Stimulated activated CD4-positive, alpha-beta T cell treated with anti-CD3 and anti-CD28 coated beads, TNF-alpha, amount 100 ng/mL, for 1 hour (primary cell): ENCODE data around the gene PNKP.
A peak's percentile ranks its signal among the peaks of the same experiment; 100 is the strongest.

Experiments
- DNase-seq, 3 donors: peaks; one replicate each; pipeline ENCODE4 v3.0.0-alpha.2; 2020; ENCODE audit warnings: low read depth in 3 of 3, low spot score in 1 of 3

Gene PNKP

DNA sequence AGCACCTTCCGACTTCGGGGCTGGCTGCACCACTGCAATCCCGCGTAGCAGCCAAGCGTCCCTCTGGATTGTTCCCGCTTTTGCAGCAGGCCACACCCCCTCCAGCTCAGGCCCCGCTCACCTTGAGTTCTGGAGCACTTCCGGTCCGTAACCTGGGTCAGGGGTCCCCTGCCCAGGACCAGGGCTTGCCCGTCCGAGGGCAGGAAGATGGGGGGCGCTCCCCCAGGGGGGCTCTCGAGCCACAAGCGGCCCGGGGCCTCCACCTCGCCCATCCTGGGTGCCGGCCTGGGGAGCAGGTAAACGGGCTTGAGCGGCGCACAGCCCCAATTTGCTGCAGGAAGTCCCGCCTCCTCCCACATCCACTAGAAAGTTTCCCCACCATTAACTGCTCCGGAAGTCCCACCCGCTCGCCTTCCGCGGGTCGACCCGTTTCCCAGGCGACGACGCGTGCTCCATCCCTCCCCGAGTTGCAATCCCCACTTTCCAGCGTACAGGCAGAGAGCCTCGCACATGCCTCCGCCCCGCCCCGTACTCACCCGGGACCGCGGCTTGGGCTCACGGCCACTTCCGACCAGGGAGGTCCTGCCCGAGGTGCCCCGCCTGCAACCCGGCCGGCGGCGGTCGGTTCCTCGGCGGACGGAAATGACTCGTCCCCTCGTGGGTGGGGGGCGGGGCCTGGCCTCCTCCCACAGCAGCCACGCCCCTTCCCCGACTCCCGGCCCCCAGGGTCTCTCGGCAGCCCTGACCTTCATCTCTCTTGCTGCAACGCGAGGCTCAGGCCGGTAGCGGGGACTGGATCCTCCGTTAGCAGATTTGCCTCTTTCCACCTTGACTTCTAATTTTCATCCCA, at the start of gene PNKP:
TSS of gene PNKP (minus strand) at position 644 of the 850 bp plus-strand sequence. CDS start at position 272, 372 bp downstream.
- peak; percentile 46 to 95 (median 63) for DNase-seq

DNA sequence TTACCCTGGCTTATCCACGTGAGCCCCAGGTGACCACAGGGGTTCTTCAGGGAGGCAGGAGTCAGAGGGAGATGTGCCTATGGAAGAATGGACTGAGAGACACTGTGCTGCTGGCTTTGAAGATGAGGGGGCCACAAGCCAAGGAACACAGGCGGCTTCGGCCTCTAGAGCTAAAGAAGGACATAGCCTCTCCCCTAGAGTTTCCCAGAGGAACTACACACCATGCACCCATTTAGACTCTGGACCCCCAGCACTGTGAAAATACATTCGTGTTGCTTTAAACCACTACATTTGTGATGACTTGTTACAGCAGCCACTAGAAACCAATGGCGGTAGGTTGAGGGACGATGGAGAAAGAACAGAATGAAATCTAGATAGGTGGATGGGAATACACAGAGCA, 47.9 kb upstream of the PNKP start:
- no peak for DNase-seq

DNA sequence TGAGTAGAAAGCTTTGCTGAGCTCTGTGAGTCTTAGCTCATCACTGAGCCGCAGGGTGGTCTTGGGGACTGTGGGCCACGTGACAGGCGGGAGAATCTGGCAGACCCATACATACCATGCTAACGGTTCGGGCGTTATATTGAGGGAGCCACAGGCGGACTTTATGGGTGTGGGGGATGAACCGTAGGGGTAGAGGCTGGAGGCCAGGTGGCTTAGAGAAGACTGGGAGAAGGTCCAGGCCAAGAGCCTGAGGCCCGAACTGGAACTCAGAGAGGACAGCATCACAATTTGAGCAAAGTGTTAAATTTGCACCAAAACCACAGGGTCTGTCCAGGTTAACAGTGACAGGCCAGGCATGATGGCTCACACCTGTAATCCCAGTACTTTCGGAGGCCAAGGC, 46.3 kb upstream of the PNKP start:
- DNase-seq, result no peak

DNA sequence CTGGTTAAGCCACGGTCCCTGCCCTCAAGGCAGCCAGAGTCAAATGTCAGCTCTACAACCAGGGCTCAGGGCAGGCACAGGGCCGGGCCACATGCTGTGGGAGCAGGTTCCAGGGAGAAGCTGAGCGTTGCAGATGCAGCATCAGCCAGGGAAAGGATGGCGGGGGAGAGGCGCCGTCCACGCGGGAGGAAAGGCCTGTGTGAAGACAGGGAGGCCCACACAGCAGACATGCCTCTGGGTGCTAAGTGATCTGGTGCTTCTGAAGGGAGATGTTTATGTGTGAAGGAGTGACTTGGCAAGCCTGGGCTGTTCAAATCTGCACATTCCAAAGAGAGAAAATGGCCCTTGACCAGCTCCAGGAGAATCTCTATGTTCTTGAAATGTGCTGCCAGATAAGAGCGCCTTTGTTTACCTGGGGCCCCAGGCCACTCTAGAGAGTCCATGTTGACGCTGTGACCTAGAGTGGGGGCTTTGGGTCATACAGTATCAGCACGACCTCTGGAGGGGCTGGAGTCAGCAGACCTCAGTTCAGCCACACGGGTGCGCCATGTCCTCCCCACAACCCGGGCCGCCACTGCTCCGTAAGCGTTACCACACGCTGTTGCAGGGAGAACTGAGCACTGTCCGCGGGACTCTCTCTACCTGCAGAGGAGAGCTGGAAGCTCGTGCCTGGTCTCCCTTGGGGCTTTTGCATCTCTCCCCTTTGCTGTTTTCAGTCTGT, 45.7 kb upstream of the PNKP start:
- no peak for DNase-seq

DNA sequence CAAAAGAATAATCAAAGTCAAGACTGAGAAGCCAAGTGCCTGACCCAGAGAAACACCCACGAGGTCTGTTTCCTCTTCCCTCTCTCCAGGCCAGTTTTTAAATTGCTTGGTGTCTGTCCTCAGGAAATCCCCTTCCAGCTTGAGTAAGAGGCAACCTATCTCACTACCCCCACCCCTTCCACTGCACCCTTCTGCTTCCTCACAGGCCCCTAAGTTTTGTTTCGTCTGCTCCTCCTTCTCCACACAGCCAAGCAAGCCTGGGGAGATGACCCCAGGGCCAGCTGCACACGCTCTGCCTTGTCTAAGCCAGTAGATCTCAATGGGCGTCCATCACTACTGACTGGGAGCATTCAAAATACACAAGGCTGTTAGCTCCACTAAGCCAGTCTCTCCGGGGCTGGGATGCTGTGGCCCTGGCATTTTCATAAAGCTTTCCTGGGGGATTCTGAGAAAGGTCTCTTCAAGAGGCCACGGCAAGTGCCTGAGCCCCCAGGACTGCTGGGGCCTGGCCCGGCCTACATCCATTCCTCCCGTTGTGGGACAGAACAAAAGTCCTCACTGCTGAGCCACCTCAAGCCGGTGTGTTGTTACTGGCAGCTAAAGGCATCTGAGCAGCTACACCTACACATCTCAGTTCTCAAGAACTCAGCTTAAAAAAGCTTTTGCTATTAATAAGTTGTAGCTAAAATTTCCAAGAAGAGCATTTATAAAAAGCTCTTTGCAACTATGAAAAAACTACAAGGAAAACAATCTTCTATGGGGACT, 44.2 kb upstream of the PNKP start:
- DNase-seq, result no peak

DNA sequence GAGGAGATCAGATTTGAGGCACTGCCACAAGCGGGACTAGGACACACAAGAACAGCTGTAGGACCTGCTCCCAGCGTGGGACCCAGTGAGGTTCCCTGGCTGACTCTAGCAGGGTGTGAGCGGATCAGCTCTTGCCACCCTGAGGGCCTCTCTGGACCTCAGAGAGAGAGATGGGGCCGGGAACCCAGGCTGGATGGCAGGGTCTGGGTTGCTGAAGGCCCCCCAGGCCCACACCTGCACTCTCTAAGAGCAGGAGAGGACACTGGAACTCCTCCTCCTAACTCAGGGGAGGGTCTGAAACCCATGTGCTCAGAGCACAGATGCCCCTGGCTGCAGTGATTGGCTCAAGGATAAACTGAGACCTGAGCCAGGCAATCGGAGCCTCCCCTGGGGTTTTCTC, 42.8 kb upstream of the PNKP start:
- DNase-seq, result no peak

DNA sequence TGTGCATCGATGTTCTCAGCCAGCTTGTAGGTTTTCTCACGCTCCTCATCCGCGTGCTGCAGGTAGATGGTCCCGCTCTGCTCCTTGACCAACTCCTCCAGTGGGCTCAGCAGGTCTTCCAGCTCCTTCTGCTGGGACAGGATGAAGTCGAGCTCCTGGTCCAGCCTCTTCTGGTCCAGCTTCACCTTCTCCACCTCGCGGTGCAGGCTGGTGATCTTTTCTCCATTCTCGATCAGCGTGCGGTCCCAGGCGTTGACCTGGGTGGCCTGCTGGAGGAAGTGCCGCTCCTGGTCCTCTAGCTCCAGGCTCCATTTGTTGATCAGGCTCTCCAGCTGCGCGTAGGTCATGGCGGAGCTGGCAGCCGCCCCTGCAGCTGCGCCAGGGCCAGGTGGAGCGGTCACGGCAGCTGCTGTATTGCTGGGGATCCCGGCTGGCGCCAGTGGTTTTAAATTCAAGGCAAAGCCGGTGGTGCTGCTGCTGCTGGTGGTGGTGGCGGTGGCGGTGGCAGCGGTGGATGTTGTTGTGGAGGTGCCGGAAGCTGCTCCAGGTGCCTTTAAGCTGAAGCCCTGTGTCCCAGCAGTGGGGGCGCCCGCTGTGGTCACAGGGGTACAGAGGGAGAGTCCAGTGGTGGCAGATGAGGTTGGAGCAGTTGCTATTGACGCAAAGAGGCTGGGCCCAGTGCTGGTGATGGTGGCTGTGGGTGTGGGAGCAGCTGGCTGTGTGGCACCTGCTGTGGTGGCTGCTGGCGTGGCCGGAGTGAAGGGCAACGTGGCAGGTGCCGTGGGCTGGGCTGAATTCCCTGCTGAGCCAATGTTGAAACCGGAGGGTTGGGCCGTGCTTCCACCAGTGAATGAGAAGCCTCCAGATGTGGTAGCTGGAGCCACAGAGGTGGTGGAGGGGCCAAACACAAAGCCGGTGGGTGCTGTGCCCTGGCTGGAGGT, 41.4 kb upstream of the PNKP start:
- no peak for DNase-seq

DNA sequence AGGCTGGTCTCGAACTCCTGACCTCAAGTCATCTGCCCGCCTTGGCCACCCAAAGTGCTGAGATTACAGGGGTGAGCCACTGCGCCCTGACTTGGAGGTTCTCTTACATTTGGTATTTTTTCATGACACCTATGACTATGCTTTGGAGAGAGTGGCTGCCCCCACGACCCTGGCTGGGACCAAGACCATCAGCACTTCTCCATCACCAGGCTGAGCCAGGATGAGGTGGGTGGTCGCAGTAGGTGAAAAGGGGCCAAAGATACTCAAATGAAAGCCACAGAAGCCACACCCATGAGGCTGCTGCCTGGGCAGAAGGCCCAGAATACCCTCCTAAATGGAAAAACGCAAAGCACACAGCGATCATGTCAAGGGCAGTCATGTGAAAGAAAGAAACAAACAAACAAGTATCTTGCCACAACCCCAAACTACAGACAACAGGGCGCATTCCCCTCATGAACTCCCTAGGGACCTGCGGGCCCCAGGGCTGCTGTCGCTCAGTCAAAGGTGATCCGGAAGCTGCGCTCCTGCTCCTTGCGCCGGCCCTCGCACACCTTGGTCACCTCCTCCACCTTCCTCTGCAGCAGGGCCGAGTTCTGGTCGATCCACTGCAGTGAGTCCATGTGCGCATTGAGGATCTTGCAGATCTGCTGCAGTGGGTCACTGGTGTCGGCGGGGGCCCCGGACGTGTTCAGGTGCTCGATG, 40.5 kb upstream of the PNKP start:
- DNase-seq, result no peak

DNA sequence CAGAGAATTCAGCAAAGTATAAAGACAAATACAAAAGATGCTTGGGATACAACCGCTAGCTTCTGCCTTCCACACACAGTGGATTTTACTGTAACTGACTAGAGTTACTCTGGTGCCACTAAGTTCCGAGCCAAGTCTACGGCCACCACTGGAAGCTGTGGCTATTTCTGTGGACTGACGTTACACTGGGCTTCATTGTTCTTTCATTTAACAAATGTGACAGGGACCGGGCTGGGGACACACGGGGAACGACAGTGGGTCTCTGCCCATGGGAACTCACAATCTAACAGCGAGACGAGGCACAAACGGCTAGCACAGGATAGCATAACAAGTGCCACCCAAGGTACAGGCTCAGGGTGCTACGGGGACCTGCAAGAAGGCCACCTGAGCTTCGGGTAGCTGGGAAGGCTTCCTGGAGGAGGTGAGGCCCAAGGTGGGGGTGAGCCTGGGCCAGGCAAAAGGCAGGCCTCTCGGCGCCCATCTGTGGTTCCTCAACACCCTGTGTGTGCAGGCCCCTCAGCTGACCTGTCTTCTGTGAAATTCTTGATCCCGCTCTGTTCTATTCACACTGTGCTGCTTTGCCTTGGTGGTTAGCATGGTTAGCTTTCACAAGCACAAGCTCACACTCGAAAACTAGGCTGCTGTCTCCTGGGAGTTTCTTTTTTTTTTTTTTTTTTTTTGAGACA, 39.6 kb upstream of the PNKP start:
- DNase-seq, result no peak

DNA sequence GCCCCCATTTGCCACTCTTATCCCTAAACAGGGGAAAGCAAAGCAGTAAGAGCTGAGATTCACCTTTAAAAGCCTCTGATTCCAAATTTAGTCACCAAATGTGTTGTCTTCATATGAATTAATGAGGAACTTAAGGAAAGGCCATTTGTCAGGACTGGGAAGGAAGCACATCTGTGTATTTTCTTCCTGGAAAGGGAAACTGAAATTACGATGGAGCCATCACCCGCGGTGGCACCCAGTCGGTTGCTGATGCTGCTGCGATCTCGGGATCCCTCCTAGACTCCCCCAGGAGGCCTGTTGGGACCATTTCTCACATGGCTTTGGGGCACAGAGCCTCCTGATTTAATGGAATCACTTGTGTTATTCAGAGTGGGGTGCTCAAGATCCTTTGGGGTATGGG, 36.8 kb upstream of the PNKP start:
- no peak for DNase-seq

DNA sequence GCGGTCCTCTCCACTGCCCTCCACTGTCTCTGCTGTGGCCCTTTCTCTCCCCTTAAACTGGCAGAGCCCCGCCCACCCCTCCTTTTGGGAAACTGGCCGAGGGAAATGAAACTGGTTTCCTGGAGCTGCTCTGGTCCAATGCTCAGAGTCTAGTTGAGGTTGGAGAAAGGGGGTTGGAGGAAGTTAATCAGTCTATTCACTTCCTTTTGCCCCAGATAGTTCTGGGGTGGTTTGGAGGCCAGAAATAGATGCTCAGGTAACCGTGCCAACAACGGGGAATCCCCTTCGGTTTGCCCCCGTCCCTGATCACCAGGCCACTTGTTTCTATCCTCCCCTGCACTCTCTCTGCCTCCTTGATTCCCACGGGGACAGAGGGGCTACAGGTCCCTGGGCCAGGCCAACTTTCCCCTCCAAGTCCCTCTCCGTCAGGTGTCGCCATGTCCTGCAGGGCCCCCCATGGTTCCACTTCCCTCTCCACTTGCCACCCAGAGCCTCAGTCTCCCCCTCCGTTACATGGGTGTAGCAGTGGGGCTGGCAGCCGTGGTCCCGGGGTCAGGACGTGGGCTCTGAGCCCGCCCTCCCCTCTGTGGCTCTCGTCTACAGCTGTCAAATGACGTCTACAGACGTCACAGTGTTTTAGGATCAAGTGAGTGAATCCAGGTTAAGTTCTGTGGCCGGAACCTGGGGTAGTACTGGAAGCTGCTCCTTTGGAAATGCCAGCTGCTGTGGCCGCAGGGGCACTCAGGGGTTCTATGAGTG, 29.7 kb upstream of the PNKP start, which contains the start of gene IL4I1:
TSS of gene IL4I1 (minus strand) at position 25 of the 759 bp plus-strand sequence. CDS start 727 bp downstream, outside the sequence.
- DNase-seq, result peak; percentile 41 to 50 (median 47)

DNA sequence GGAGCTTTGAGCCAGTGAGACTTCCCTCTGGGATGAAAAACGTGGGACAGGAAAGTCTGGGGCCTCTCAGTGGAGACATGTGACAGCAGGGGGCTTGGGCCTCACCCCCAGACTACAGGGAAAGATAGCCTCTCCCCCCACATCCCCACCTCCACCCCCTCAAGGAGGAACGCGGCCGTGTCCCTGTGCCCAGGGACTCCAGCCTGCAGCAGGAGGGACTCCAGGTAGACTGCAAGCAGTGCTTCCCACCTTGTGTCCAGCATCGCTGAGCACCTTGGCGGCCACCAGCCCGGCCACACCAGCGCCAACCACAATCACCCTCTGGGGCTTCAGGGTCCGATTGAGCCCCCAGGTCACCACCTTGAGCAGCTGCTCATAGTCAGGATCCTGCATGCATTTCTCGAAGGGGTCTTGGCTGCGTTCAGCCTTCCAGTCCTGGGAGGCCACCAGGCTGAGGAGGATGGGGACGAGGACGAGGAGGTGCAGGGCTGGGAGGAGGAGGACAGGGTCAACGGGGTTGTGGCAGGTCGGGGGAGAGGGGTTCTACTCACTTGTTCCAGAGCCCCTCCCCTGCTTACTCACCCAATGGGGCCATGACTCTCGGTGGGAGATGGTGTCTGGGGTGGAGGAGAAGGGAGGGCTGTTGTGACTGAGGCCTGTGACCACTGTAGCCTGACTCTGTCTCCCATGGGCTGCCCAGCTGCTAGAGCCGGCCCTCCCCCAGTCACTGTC, 28.4 kb upstream of the PNKP start:
- no peak for DNase-seq

DNA sequence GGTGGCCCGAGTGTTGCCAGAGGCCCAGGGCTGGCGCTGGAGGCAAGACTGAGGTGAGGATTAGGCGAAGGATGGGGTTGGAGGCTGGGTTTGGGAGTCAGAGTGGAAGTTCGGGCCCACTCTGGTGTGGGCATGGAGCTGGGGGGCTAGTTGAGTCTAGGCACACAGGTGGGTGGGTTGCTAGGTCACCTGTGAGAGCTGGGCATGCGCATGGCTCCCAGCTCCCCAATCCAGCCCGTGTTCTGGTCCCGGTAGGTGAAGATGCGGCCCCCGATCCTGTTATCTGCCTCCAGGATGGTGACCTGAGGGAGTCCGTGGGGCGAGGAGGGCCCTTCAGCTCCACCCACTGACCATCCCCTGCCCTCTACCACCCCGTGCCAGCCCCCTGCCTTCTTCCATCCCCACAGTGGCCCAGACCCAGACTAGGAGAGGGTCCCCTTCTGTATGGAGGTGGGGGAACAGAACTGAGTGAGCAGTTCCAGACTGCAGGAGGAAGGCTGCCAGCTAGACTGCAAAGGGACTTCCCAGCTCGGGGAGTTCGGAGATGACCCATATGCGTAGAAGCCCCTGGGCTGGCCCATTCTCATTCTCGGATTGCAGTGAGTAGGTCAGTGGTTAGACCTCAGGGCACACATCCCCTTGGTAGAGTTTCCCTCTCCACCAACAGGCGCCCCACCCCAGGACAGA, 27.6 kb upstream of the PNKP start:
- DNase-seq, result no peak

DNA sequence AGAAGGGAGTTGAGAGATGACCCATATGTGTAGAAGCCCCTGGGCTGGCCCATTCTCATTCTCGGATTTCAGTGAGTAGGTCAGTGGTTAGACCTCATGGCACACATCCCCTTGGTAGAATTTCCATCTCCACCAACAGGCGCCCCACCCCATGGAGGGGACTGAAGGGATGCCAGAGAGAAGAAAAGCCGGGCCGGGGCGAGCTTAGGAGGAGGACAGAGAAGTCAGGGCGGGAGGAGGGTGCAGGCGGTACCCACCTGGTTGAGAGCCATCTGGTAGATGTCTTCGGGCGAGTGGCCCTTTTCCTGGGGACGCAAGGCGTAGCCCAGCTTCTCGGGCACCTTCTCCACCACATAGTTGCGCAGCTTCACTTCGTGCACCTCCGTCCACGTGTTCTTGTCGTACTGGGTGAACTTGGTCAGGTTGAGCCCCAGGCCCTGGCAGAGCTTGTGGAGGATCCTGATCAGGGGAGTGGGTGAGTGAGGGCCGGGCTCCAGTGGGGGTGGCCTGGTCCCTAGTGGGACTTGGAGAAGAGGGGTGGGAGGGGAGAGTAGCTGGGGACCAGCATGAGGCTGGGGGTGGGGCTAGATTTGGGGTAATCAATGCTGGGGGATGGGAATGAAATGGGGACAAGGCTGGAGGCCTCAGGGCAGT, 26.8 kb upstream of the PNKP start:
- DNase-seq, result no peak

DNA sequence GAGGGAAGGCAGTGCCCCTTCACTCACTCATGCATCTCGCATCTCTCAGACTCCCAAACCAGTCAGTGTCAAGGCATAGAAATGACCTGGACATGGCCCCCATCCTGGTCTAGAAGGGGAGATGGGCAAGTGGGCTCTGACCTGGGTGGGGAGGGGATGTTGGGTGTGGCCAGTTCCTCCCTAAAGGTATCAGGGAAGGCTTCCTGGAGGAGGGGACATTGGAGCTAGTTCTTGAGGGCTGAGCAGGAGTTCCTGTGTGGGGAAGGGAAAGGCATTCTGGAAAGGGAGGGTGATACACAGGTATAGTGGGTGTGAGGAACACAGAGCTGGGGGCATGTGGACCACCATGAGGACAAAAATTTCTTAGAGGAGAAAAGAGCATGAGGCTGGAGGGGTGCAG, 25.3 kb upstream of the PNKP start:
- no peak for DNase-seq

DNA sequence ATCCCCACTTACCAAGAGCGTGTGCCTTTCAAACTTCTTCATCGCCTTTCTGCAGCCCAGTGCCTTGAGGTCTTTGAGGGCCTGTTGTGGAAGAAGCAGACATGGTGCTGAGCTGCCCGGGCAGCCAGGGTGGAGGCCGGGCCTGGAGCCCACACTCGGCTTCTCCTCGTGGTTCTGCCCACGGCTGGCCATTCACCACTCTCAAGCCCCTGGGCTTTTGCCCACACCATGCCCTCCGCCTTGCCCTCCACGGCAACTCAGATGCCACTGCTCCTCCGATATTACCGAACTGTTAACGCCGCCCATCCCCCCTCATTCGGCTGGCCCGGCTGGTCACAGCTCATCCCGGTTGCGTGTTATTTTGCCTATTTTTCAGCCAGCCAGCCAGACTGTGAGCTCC, 24.0 kb upstream of the PNKP start:
- no peak for DNase-seq
